ENCODE measurements around the gene SULT1A3.
"Not testable (repeated sequence)": the region's sequence is repeated elsewhere in the genome, so short reads cannot be mapped to it uniquely, and the experiment has no call there.

SULT1A3 gene

GRCh38 chr16:30186782-30187555, 12.1 kb upstream of the SULT1A3 start:
- peak; percentile 71 for DNase-seq (ENCODE audit: low spot score)

- no peak for DNase-seq (ENCODE audit: low spot score)
Measured at GRCh38 chr16:30187556-30187865, 11.5 kb upstream of the SULT1A3 start.

- DNase-seq (ENCODE audit: low spot score), result no peak
Measured at GRCh38 chr16:30187971-30188561, 11.0 kb upstream of the SULT1A3 start.

- DNase-seq (ENCODE audit: low spot score), result not testable (repeated sequence)
Measured at GRCh38 chr16:30191158-30191557, 7.9 kb upstream of the SULT1A3 start.

- DNase-seq (ENCODE audit: low spot score), result not testable (repeated sequence)
Measured at GRCh38 chr16:30193098-30193497, 6.0 kb upstream of the SULT1A3 start.

- DNase-seq (ENCODE audit: low spot score), result not testable (repeated sequence)
Measured at GRCh38 chr16:30193615-30194014, 5.4 kb upstream of the SULT1A3 start, which contains the start of the genes BOLA2B and SLX1A. Gene BOLA2B (minus strand): TSS chr16:30193666. CDS start chr16:30193595, 71 bp downstream. Gene SLX1A (plus strand): TSS chr16:30193875. CDS start chr16:30194085, 210 bp downstream.

GRCh38 chr16:30194172-30194925, 4.7 kb upstream of the SULT1A3 start:
- DNase-seq (ENCODE audit: low spot score), result not testable (repeated sequence)

GRCh38 chr16:30197001-30197400, 2.1 kb upstream of the SULT1A3 start:
- not testable (repeated sequence) for DNase-seq (ENCODE audit: low spot score)

- DNase-seq (ENCODE audit: low spot score), result not testable (repeated sequence)
Measured at GRCh38 chr16:30199608-30200343, 721 bp downstream of the SULT1A3 start.

- not testable (repeated sequence) for DNase-seq (ENCODE audit: low spot score)
Measured at GRCh38 chr16:30205541-30206236, 6.6 kb downstream of the SULT1A3 start.

- not testable (repeated sequence) for DNase-seq (ENCODE audit: low spot score)
Measured at GRCh38 chr16:30206252-30206651, 7.2 kb downstream of the SULT1A3 start.

GRCh38 chr16:30207063-30207704, 8.1 kb downstream of the SULT1A3 start:
- DNase-seq (ENCODE audit: low spot score), result not testable (repeated sequence)

- DNase-seq (ENCODE audit: low spot score), result not testable (repeated sequence)
Measured at GRCh38 chr16:30209032-30209431, 10.0 kb downstream of the SULT1A3 start.

- not testable (repeated sequence) for DNase-seq (ENCODE audit: low spot score)
Measured at GRCh38 chr16:30211414-30211813, 12.4 kb downstream of the SULT1A3 start.

- not testable (repeated sequence) for DNase-seq (ENCODE audit: low spot score)
Measured at GRCh38 chr16:30217082-30217481, 18.0 kb downstream of the SULT1A3 start.

- not testable (repeated sequence) for DNase-seq (ENCODE audit: low spot score)
Measured at GRCh38 chr16:30248379-30248778, 49.3 kb downstream of the SULT1A3 start, which contains the start of gene NPIPB13. Gene NPIPB13 (minus strand): TSS chr16:30248479. CDS start chr16:30245573, 2,906 bp downstream.
